HG02642 (cell line): ENCODE data around the gene ZNF813.

Source experiments
- ATAC-seq: cut with Tn5 transposase; IDR thresholded peaks from one replicate; pipeline ENCODE4 v1.9.1; 2021; ENCODE audit warnings: mild to moderate bottlenecking; ENCODE audit not compliant: unreplicated experiment, poor library complexity

ZNF813 gene

DNA sequence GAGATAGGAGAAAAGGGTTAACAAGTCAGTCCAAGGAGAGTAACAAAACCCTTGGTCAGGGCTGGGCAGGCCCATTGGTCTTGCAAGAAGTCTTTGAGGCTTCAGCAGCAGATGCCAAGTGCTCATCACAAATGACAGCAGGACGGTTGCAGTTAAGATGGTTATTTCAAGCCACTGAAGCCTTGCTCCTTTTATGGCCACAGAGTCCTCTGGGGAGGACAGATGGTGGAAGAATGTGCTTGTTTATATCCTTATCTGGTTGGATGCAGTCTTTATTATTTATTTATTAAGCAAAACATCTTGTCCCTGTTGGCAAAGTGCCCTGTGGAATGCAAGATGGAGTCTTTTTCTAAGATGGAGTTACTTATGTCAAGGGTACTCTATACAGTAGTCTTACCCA, 51.2 kb downstream of the ZNF813 start:
- ATAC-seq, result no peak

DNA sequence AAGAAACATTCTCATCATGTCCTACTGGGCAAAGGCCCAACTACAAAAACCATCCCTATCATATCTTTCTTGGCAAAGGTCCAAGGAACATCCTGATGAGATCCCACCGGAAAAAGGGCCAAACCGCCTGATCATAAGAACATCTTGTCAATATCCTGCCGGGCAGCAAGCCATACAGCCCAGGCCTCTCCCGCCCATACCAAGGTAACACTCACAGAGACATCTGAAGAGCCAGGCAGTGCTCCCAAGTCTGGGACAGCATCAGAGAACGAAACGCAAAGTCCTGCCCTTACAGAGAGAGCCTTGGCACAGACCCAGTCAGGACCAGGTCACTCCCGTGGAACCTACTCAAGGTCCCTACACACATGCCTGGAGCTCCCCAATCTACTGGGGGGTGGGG, 51.9 kb downstream of the ZNF813 start:
- no peak for ATAC-seq

DNA sequence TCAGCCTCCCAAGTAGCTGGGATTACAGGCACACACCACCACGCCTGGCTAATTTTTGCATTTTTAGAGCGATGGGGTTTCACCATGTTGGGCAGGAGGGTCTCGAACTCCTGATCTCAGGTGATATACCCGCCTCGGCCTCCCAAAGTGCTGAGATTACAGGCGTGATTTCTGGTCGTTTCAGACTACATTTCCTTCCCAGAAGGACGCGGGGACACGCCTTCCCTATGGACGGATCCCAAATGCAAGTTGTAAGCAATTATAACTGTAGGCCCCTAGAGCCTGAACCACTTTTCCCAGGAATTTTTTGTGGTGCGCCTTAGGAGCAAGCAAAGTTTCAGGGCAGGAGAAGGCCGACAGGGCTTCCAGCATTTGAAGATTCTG, 52.6 kb downstream of the ZNF813 start:
- ATAC-seq, result no peak

DNA sequence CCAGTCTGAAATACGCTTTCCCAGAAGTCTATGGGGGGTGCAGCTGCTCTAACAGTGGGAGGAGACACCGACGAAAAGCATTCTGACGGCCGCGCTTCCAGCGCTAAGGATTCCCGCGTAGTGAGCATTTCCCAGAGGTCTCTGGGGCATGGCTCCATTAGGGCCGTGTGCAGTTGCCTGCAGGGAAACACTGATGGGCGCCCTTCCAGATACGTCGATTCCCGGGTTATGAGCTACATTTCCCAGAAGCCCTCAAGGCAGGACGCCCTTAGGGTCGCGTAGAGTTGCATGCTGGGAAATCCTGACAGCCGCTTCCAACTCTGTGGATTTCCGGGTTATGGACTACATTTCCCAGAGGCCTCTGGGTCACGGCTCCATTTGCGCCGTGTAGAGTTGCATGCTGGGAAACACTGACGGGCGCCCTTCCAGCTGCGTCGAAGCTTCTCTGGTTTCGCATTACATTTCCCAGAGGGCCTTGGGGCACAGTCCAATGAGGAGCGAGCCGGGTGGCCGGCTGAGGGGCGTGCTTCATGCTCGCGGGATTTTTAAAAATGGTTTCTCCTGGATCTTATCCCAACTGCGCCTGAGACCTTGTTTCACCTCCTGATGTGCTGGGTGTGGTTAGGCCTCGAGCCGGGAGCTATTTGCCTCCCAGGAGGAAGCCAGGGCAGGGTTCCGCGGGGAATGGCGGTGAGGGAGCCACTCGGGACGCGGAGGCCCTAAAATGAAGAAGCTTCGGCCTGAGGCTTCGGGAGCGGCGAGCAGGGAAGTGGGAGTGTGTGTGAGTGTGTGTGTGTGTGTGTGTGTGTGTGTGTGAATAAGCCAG, 53.2 kb downstream of the ZNF813 start:
- peak; percentile 99 for ATAC-seq

DNA sequence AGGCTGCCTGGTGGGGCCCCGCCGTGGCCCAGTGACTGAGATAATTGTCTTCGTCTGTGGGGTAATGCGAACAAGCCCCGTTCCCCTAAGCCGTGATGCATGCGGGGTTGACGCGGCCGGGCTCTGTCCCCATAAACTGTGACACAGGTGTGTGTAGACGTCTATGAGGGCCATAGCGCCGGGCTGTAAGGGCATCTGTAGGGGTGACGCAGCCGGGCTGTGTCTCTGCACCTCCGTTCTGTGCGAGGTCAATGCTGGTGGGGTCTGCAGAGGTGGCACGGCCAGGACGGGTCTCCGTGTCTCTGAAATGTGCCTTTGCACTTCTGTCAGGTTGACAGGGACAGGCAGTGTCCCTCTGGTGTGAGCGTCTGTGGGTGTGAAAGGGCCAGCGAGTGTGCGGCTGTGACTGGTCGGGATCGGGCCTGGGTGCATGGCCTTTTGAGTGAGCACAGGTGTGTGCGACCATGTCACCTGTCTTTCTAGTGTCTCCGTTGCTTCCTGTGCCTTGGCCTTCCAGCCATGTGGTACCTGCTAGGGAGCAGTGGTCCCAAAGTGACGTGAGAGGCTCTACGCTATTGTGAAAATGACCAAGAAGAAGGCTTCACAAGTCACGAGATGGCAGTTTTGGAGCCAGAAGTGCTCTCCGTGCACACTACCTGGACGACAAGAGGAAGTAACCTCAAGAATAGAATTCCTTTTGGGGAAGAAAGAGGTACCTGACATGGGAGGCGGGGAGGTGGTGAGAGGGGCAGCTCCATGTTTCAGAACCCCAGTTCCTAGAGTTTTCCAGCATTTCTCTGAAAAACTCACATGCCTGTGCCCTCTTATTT, 54.1 kb downstream of the ZNF813 start:
- no peak for ATAC-seq

DNA sequence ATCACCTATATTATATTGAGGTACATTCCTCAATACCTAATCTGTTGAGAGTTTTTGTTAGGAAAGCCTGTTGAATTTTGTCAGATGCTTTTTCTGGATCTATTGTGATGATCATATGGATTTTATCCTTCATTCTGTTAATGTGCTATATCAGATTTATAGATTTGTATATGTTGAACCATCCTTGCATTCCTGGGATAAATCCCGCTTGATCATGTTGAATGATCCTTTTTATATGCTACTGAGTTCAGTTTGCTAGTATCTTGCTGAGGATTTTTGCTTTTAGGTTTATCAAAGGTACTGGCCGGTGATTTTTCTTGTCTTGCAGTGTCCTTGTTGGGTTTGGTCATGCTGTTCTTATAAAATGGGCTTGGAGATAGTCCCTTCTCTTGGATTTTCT, 58.4 kb downstream of the ZNF813 start:
- ATAC-seq, result no peak

DNA sequence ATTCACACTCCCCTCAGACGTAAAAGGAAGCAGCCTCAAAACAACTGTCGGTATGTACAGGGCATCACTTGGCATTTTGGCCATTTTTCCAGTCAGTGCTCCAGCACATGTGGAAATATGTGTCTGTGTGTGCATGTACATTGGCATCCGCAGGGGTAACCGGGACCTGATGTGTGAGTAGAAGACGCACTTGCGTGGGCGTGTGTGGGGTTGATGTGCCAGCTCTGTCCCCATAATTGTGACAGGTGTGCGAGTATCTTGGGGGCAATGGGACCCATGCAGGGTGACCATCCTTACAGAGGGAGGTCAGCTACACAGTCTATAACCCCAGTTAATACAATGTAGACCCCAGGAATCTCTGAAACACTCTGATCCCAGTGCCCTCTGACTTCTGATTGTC, 63.1 kb downstream of the ZNF813 start:
- ATAC-seq, result no peak

DNA sequence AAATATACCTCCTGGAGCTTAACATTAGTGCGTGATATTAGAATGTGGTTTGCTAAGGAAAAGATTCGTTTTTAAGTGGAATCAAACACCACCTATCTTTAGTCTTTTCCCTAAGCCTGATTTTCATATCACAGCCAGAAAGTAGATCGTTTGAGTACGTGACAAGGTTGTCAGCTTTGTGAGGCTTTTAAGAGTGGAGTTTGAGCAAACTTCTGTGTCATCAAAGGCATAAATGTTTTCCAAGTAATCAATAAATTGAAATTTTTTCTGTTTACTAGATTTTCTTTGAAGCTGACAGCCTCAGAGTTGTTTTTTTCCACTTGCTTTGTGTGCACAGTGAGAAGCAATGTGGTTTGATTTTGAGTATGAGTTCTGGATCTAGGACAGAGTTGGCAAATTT, 63.9 kb downstream of the ZNF813 start:
- no peak for ATAC-seq

DNA sequence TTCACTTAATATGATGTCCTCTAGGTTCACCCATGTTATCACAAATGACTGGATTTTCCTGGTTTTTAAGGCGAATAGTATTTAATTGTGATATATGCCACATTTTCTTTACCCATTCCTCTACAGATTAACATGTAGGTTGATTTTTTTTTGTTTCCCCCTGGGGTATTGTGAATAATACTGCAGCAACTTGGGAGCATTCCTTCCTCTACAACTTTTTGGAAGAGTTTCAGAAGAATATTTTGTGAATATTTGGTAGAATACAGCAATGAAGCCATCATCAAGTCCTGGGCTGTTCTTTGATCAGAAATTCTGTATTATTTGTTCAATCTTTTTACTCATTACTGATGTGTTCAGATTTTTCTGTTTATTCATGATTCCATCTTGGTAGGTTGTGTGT, 64.8 kb downstream of the ZNF813 start:
- no peak for ATAC-seq

DNA sequence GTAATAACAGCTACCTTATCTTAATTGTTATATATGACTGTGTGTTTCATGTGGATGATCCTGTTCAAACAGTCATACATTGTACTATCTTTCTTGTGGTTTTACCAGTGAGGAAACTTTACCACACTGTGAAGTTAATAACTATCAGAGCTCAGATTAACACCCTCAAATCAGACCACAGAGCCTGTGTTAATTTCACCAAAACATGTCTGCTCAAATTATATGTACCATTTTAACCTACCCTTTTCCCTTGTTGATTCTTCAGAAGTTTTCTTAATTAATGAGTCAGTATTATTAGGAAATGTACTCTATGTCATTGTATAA, 68.7 kb downstream of the ZNF813 start:
- no peak for ATAC-seq

DNA sequence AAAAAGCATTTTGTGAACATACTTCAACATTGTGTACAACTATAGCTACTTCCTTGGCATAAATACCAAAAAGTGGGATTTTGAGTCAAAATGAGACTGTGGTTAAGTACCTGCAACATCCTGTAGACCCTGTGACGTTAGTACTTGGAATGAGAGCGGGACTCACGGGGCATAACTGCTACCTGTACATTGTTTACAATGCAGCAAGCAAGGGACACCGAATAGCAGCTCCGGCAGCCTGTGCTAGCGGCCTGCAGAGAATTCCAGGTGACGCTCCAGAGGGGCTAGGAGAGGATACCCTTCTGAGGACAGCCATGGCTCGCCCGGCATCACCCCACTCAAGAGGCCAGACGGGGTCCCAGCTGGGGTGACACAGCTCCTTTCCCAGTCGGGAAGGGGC, 69.6 kb downstream of the ZNF813 start:
- ATAC-seq, result no peak

DNA sequence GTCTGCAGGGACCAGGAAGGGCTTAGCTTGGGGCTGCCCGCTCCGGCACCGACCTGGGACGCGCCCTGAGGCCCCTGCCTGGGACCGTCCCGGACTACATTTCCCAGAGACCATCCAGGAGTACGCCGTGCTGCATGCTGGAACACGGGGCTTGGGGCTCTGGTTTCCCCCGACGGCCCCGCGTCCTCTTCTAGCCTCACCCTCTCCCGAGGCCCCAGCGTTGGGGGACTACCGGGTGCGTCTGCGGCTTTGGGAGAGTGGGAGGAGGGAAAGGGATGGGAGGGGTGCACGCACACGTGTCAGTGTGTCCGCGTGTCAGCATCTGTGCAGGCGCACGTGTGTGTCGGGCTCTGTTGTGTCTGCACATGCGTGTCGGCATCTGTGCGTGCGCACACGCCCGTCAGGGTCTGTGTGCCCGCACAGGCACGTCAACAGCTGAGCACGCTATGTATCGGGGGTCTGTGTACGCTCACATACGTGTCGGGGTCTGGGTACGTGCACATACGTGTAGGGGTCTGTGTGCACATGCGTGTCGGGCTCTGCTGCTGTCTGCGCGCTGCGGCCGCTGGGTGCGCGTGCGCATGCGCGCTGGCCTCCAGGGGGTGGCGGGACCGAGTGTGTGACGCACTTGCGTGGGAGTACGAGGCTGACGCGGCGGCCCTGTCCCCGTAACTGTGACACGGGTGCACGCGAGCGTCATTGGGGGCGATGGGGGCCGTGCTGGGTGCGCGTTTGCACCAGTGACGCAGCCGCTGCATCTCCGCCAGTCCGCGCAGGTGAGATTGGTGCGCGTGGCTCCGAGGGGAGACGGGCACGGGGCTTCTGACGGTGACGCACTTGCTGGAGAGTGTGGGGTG, 70.2 kb downstream of the ZNF813 start, which contains the start of gene ZNF331:
ZNF331 (plus strand) TSS at position 625 of the 857 bp plus-strand sequence. CDS start 31,232 bp downstream, outside the sequence.
- ATAC-seq, result peak; percentile 78

DNA sequence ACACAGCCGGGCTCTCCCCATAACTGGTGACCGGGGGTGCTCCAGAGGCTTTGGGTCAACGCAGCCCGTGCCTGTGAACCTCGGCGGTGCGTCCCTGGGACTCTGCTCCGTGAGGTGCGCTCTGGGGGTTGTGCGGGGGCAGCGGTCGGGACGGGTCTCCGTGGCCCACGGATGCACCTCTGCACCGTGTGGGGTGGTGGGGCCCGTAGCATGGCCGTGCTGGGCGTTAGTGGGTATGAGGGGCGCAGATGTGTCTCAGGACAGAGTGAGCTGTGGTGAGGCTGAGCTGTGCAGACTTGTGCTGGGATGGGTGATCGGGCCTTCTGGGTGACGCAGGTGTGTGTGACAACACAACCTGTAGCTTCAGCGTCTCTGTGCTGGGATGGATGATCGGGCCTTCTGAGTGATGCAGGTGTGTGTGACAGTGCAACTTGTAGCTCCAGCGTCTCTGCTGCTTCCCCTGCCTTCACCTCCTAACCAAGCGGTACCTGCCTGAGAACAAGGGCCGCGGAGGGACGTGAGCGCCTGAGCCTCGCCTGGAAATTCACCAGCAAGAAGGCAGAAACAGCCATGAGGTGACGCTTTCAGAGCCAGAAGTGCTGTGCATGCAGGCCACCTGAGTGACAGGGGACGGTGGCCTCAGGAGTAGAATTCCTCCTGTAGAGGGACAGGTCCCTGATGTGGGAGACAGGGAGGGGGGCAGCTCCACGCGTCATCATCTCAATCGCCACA, 71.0 kb downstream of the ZNF813 start:
- no peak for ATAC-seq

DNA sequence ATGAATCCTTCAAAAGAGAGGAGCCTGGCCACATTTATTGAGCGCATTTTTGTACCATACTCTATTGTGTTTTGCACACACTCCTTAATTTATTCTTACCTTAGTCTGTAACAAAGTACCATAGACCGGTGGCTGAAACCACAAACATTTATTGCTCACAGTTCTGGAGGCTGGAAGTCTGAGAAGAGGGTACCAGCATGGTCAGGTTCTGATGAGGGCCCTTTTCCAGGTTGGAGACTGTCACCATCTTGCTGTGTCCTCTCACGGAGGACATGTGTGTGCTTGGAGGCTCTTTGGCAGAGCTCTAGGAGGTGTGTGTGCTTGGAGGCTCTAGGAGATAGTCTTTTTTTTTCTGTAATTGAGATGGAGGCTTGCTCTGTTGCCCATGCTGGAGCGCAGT, 72.6 kb downstream of the ZNF813 start:
- no peak for ATAC-seq

DNA sequence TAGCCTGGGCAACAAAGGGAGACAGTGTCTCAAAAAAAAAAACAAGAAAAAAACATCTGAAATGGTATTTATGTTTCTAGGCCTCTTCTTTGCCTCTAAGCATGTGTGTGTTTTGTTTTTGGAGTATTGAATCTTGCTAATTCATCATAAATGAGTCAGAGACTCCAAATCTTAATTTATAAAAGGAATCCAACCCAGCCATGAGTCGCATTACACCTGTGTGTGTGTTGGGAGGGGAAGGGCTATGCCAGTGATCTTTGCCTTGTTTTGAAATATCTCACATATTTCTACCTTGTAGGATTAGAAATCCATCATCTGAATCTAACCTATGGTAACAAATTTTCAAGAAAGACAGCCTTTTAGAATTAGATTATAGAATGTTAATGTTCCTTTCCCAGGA, 74.4 kb downstream of the ZNF813 start:
- ATAC-seq, result no peak

DNA sequence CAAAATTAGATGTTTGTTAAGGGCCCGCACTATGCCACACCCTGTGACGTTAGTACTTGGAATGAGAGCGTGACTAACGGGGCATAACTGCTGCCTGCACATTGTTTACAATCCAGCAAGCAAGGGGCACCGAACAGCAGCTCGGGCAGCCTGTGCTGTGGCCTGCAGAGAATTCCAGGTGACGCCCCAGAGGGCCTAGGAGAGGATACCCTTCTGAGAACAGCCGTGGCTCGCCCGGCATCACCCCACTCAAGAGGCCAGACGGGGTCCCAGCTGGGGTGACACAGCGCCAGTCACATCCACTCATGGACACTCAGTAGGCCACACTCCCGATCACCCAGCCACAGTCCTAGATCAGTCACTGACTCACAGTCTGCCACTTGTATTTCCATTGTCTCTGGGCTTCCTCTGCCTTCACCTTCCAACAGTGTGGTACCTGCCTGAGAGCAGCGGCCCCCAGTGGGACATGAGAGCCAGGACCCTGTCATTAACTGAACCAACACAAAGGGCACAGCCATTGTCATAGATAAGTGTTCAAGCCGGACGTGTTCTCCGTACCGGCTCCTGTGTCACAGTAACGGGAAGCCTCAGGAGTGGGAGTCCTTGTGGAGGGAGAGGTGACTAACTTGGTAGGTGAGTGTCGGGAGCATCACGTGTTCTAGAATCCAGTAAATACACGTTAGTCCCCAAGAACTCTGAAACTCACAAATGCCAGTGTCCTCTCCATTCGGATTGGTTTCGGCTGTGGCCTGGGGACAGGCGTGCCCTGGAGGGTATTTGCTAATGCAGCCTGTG, 77.9 kb downstream of the ZNF813 start:
- ATAC-seq, result no peak
